ENCODE data around the gene F2RL2.

Gene F2RL2

DNA sequence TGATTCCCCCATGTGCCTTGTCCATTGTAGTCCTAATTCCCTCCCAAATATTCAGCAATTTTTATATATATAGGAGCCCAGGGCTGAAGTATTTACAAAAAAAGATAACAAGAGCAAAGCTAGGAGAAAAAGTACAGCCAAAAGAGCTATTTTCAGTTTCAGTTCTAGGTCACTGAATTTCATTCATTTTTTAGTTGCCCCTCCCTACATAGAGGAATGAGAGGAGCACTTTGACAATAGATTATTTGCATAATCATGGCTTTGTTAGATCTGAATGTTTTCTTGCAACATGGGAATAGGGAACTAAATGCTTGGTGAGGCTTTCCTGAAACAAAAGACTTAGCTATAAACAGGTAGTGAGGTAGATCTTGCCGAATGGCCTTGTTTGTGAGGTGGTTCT lies 15.3 kb upstream of the F2RL2 start:
- WGBS, 2 donors (ENCODE audit: extremely low coverage in 2 of 2, insufficient read length in 2 of 2, insufficient replicate concordance in 1 of 2), result no CpG with 5 or more reads among the region's 1 CpG
- Histone ChIP-seq H3K4me2 (ENCODE audit: insufficient read depth, low read length, poor library complexity, severe bottlenecking) (no peak overlapping the region), H3K27me3 (ENCODE audit: control insufficient read depth in 3 of 3, insufficient read depth in 3 of 3, low read depth in 1 of 3, low read length in 3 of 3) (no peaks in the 10 kb centered on the region), H2BK15ac (ENCODE audit: low read length) (no peak overlapping the region), H2BK120ac (ENCODE audit: low read depth, low read length) (no peak overlapping the region), H3K9me3 (replicated peaks in 1 of 2; ENCODE audit: control insufficient read depth in 2 of 2, insufficient read depth in 1 of 2, low read depth in 1 of 2, low read length in 2 of 2) (no peaks in the 10 kb centered on the region), H3K4me1 (ENCODE audit: control insufficient read depth in 2 of 2, insufficient read depth in 1 of 2, low read depth in 1 of 2, low read length in 2 of 2) (no peaks in the 10 kb centered on the region), H3K18ac (ENCODE audit: low read length) (no peak overlapping the region), H3K4ac (ENCODE audit: low read length) (no peak overlapping the region), H3K9ac (ENCODE audit: low read depth, low read length, poor library complexity) (no peak overlapping the region), H4K8ac (ENCODE audit: low read depth, low read length) (no peak overlapping the region), H3K79me1 (ENCODE audit: low read depth, low read length) (peaks cover 2% of the 10 kb centered on the region), H2BK5ac (ENCODE audit: low read length) (no peak overlapping the region), H3K14ac (ENCODE audit: low read length) (no peak overlapping the region), H2AK5ac (ENCODE audit: low read depth, low read length) (no peak overlapping the region), H3K36me3 (replicated peaks in 1 of 2; ENCODE audit: control insufficient read depth in 2 of 2, insufficient read depth in 2 of 2, low read length in 2 of 2) (peaks cover 0 to 15% of the 10 kb centered on the region in 2 donors), H2AFZ (ENCODE audit: low read length) (no peak overlapping the region), H2BK12ac (ENCODE audit: low read length) (no peak overlapping the region), H3K23ac (ENCODE audit: low read depth, low read length, poor library complexity) (no peak overlapping the region), H3K4me3 (ENCODE audit: low read length in 2 of 2) (no peak overlapping the region), H3K27ac (replicated peaks; ENCODE audit: low read length) (no peak overlapping the region), H4K91ac (ENCODE audit: low read depth, low read length, poor library complexity) (no peak overlapping the region)
- DNase-seq (ENCODE audit: low spot score), result no peak

DNA sequence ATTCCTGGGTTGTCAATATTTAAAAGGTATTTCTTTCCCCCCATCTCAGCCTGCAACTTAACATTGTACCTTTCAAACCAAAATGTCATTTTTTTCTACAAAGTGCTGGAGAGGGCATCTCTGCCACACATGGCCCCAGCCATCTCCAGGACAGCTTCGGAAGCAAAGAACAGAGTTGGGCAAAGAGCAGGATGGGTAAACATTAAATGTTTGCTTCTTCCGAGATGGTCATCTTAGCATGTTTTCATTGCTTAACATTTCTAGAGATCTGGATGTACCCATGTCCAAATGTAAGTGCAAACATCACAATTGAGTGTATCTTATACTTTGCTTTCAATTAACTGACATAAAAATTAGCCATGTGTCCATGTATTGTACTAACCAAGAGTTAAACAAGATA lies 14.3 kb upstream of the F2RL2 start:
- WGBS, 2 donors (ENCODE audit: extremely low coverage in 2 of 2, insufficient read length in 2 of 2, insufficient replicate concordance in 1 of 2), result no CpG with 5 or more reads among the region's 2 CpGs
- Histone ChIP-seq H3K14ac (ENCODE audit: low read length) (no peak overlapping the region), H2AK5ac (ENCODE audit: low read depth, low read length) (no peak overlapping the region), H3K18ac (ENCODE audit: low read length) (no peak overlapping the region), H3K79me1 (ENCODE audit: low read depth, low read length) (peaks cover 2% of the 10 kb centered on the region), H3K27ac (replicated peaks; ENCODE audit: low read length) (no peak overlapping the region), H2BK15ac (ENCODE audit: low read length) (no peak overlapping the region), H2BK12ac (ENCODE audit: low read length) (no peak overlapping the region), H3K4me2 (ENCODE audit: insufficient read depth, low read length, poor library complexity, severe bottlenecking) (no peak overlapping the region), H4K8ac (ENCODE audit: low read depth, low read length) (no peak overlapping the region), H2BK120ac (ENCODE audit: low read depth, low read length) (no peak overlapping the region), H3K23ac (ENCODE audit: low read depth, low read length, poor library complexity) (no peak overlapping the region), H2AFZ (ENCODE audit: low read length) (no peak overlapping the region), H3K27me3 (ENCODE audit: control insufficient read depth in 3 of 3, insufficient read depth in 3 of 3, low read depth in 1 of 3, low read length in 3 of 3) (no peaks in the 10 kb centered on the region), H2BK5ac (ENCODE audit: low read length) (no peak overlapping the region), H3K4me1 (ENCODE audit: control insufficient read depth in 2 of 2, insufficient read depth in 1 of 2, low read depth in 1 of 2, low read length in 2 of 2) (no peaks in the 10 kb centered on the region), H3K4ac (ENCODE audit: low read length) (no peak overlapping the region), H4K91ac (ENCODE audit: low read depth, low read length, poor library complexity) (no peak overlapping the region), H3K4me3 (ENCODE audit: low read length in 2 of 2) (no peak overlapping the region), H3K9ac (ENCODE audit: low read depth, low read length, poor library complexity) (no peak overlapping the region), H3K9me3 (replicated peaks in 1 of 2; ENCODE audit: control insufficient read depth in 2 of 2, insufficient read depth in 1 of 2, low read depth in 1 of 2, low read length in 2 of 2) (no peaks in the 10 kb centered on the region), H3K36me3 (replicated peaks in 1 of 2; ENCODE audit: control insufficient read depth in 2 of 2, insufficient read depth in 2 of 2, low read length in 2 of 2) (peaks cover 0 to 12% of the 10 kb centered on the region in 2 donors)
- DNase-seq (ENCODE audit: low spot score), result no peak

GRCh38 chr5:76634661-76635060 lies 11.5 kb upstream of the F2RL2 start:
- no peaks in the 10 kb centered on the region for H3K9me3 ChIP-seq (replicated peaks in 1 of 2; ENCODE audit: control insufficient read depth in 2 of 2, insufficient read depth in 1 of 2, low read depth in 1 of 2, low read length in 2 of 2)
- H3K4ac ChIP-seq (ENCODE audit: low read length), result no peak overlapping the region
- H3K27ac ChIP-seq (replicated peaks; ENCODE audit: low read length), result no peak overlapping the region
- no peak overlapping the region for H3K9ac ChIP-seq (ENCODE audit: low read depth, low read length, poor library complexity)
- no peak overlapping the region for H3K4me2 ChIP-seq (ENCODE audit: insufficient read depth, low read length, poor library complexity, severe bottlenecking)
- no peaks in the 10 kb centered on the region for H3K79me1 ChIP-seq (ENCODE audit: low read depth, low read length)
- no peak overlapping the region for H2BK120ac ChIP-seq (ENCODE audit: low read depth, low read length)
- DNase-seq (ENCODE audit: low spot score), result no peak
- no peak overlapping the region for H3K18ac ChIP-seq (ENCODE audit: low read length)
- H3K14ac ChIP-seq (ENCODE audit: low read length), result no peak overlapping the region
- H2BK12ac ChIP-seq (ENCODE audit: low read length), result no peak overlapping the region
- H2BK15ac ChIP-seq (ENCODE audit: low read length), result no peak overlapping the region
- H3K4me3 ChIP-seq (ENCODE audit: low read length in 2 of 2), result no peak overlapping the region
- H3K36me3 ChIP-seq (replicated peaks in 1 of 2; ENCODE audit: control insufficient read depth in 2 of 2, insufficient read depth in 2 of 2, low read length in 2 of 2), result peaks cover 0 to 6% of the 10 kb centered on the region in 2 donors
- H2AFZ ChIP-seq (ENCODE audit: low read length), result no peak overlapping the region
- WGBS, 2 donors (ENCODE audit: extremely low coverage in 2 of 2, insufficient read length in 2 of 2, insufficient replicate concordance in 1 of 2), result no CpG with 5 or more reads among the region's 4 CpGs
- no peak overlapping the region for H2BK5ac ChIP-seq (ENCODE audit: low read length)
- no peak overlapping the region for H2AK5ac ChIP-seq (ENCODE audit: low read depth, low read length)
- no peaks in the 10 kb centered on the region for H3K27me3 ChIP-seq (ENCODE audit: control insufficient read depth in 3 of 3, insufficient read depth in 3 of 3, low read depth in 1 of 3, low read length in 3 of 3)
- no peak overlapping the region for H4K91ac ChIP-seq (ENCODE audit: low read depth, low read length, poor library complexity)
- no peak overlapping the region for H4K8ac ChIP-seq (ENCODE audit: low read depth, low read length)
- H3K4me1 ChIP-seq (ENCODE audit: control insufficient read depth in 2 of 2, insufficient read depth in 1 of 2, low read depth in 1 of 2, low read length in 2 of 2), result no peaks in the 10 kb centered on the region
- no peak overlapping the region for H3K23ac ChIP-seq (ENCODE audit: low read depth, low read length, poor library complexity)

DNA sequence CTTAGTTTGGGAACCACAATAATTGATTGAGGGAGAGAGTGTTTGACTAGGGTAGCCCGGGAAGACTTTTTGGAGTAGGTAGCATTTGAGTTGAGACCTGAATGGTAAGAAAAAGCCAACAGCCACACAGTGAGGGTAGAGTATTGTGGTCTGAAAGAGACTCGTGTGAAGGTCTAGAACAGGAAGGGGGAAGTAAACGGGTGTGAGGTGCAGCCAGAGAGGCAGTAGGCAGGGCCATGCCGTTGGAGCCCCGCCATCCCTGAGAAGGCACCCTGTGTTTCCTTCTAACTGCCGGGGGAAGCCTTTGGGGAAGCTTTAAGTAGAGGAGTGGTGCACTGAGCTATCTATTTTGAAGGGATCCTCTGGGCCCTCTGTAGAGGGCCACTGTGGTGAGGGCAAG lies 3.5 kb upstream of the F2RL2 start:
- Histone ChIP-seq H2BK12ac (ENCODE audit: low read length) (no peak overlapping the region), H3K27me3 (ENCODE audit: control insufficient read depth in 3 of 3, insufficient read depth in 3 of 3, low read depth in 1 of 3, low read length in 3 of 3) (no peaks in the 10 kb centered on the region), H2AK5ac (ENCODE audit: low read depth, low read length) (no peak overlapping the region), H3K4me2 (ENCODE audit: insufficient read depth, low read length, poor library complexity, severe bottlenecking) (no peak overlapping the region), H3K18ac (ENCODE audit: low read length) (peak overlapping the region; percentile 7), H3K23ac (ENCODE audit: low read depth, low read length, poor library complexity) (no peak overlapping the region), H3K4me3 (ENCODE audit: low read length in 2 of 2) (no peak overlapping the region), H3K14ac (ENCODE audit: low read length) (no peak overlapping the region), H2BK120ac (ENCODE audit: low read depth, low read length) (no peak overlapping the region), H2AFZ (ENCODE audit: low read length) (no peak overlapping the region), H3K4ac (ENCODE audit: low read length) (no peak overlapping the region), H3K9me3 (replicated peaks in 1 of 2; ENCODE audit: control insufficient read depth in 2 of 2, insufficient read depth in 1 of 2, low read depth in 1 of 2, low read length in 2 of 2) (no peaks in the 10 kb centered on the region), H3K36me3 (replicated peaks in 1 of 2; ENCODE audit: control insufficient read depth in 2 of 2, insufficient read depth in 2 of 2, low read length in 2 of 2) (peaks cover 0 to 12% of the 10 kb centered on the region in 2 donors), H2BK5ac (ENCODE audit: low read length) (no peak overlapping the region), H3K4me1 (ENCODE audit: control insufficient read depth in 2 of 2, insufficient read depth in 1 of 2, low read depth in 1 of 2, low read length in 2 of 2) (peaks cover 5 to 7% of the 10 kb centered on the region in 2 donors), H3K9ac (ENCODE audit: low read depth, low read length, poor library complexity) (no peak overlapping the region), H2BK15ac (ENCODE audit: low read length) (no peak overlapping the region), H3K27ac (replicated peaks; ENCODE audit: low read length) (no peak overlapping the region), H4K91ac (ENCODE audit: low read depth, low read length, poor library complexity) (no peak overlapping the region), H4K8ac (ENCODE audit: low read depth, low read length) (no peak overlapping the region), H3K79me1 (ENCODE audit: low read depth, low read length) (no peaks in the 10 kb centered on the region)
- DNase-seq (ENCODE audit: low spot score), result no peak
- no CpG with 5 or more reads among the region's 6 CpGs for WGBS, 2 donors (ENCODE audit: extremely low coverage in 2 of 2, insufficient read length in 2 of 2, insufficient replicate concordance in 1 of 2)

Data from neuronal stem cell (in vitro differentiated cells).